ENCODE results near the gene RNF6. TPM values are rescaled to one million over a fixed set of nuclear protein-coding genes. Genes with fewer than 3 reads are reported as not detected.

RNF6 gene
- total RNA-seq, 1 donor from 2014 or later = 41.4 TPM

- H3K9me3 Mint-ChIP-seq (ENCODE audit: low read depth) = no peaks in the 10 kb centered on the region
- DNase-seq (ENCODE audit: low spot score) = no peak
- peaks cover 12% of the 10 kb centered on the region for H3K27me3 Mint-ChIP-seq (ENCODE audit: low read depth)
- TF ChIP-seq CTCF (IDR thresholded peaks at IDR 0.05) = no peak
- no peaks in the 10 kb centered on the region for H3K36me3 Mint-ChIP-seq (ENCODE audit: low read depth)
- H3K4me1 Mint-ChIP-seq (ENCODE audit: low read depth) = peaks cover 5% of the 10 kb centered on the region
- no peak overlapping the region for H3K4me3 Mint-ChIP-seq (ENCODE audit: unreplicated experiment)
- no peak overlapping the region for H3K27ac Mint-ChIP-seq (ENCODE audit: unreplicated experiment)
These were observed 53.8 kb downstream of the RNF6 start for GRCh38 chr13:26168237-26168814.

DNA sequence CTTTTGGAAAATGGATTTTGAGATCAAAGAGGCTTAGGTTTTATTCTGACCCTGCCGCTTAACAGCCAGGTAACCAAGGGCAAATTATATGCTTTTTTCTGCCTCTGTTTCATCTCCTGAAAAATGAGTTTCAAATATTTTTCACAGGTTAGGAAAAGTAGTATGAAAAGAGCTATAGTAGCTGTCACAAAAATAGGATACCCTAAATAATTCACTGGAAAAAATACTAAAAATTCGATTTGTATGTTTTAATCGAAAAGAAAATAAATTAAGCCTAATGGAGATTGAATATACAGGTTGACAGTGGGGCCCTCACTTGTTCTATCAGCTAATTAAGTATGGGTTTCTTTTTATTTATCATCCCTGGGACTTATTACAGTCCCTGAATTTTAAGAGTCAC is 58.3 kb downstream of the RNF6 start:
- peaks cover 22% of the 10 kb centered on the region for H3K27me3 Mint-ChIP-seq (ENCODE audit: low read depth)
- TF ChIP-seq CTCF (IDR thresholded peaks at IDR 0.05) = no peak
- no peak overlapping the region for H3K4me3 Mint-ChIP-seq (ENCODE audit: unreplicated experiment)
- no peak for DNase-seq (ENCODE audit: low spot score)
- H3K36me3 Mint-ChIP-seq (ENCODE audit: low read depth) = no peaks in the 10 kb centered on the region
- peaks cover 5% of the 10 kb centered on the region for H3K4me1 Mint-ChIP-seq (ENCODE audit: low read depth)
- H3K9me3 Mint-ChIP-seq (ENCODE audit: low read depth) = no peaks in the 10 kb centered on the region
- no peak overlapping the region for H3K27ac Mint-ChIP-seq (ENCODE audit: unreplicated experiment)

Other genes with a start within 250 kb of the RNF6 start
- 59.5 to 115 TPM (median 113 TPM) in 3 replicates for gene SHISA2, start 170.3 kb downstream of the RNF6 start, total RNA-seq
- 13.0 to 18.2 TPM (median 15.8 TPM) in 3 replicates for gene CDK8, start 31.8 kb upstream of the RNF6 start, total RNA-seq

Measured in chondrocyte (in vitro differentiated cells).